Hematopoietic multipotent progenitor cell treated with erythropoietin and hydrocortisone succinate and interleukin-3 and kit ligand, for 6 days (in vitro differentiated cells): Measurements from ENCODE around the gene FKBP7.
"Not testable (repeated sequence)": the region's sequence is repeated elsewhere in the genome, so short reads cannot be mapped to it uniquely, and the experiment has no call there.

Experiments used
- DNase-seq: peaks from one replicate; pipeline ENCODE4 v3.0.0-alpha.2; 2015

FKBP7 gene

DNA sequence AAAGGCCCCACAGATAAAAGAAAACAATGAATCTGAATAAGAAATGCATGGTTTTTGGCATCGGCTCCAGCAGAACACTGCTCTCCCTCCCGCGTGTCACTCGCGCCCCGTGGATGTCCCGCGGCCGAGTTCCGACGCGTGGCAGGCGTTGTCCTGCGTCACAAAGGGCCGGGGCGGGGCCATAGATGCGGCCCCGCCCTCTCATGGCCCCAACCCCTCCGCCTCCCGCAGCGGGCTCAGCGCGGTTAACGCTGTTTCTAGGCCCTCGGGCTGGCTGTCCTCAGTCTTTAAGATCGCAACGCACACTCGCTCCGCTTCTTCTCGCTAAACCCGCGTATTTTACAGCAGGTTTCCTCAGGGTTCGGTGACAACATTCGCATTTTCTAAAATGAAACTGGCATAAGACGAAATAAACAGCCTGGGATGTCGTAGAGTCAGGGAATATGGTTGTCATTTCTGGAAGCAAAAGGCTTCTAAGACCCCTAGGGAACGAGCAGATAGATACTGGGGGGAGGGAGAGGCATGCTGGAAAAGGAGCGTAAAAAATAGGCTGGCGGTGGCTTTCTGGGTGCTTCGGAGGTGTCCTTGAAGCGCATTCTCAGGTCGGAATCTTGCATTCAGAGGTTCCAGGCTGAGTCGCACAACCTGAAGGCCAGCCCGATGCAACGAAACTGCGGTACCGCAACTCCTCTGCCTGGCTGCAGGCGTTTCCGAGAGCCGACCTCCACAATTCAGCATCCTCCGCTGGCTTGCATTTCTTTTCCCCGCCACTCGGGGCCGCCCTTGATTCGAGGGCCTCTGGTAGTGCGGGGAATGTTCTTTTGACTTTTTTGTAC is at the start of gene FKBP7:
Gene FKBP7 (minus strand): TSS at position 162 of the 836 bp plus-strand sequence. CDS start 101 bp downstream, at position 61.
- DNase-seq, result peak; percentile 92

- DNase-seq, result no peak
Observed at GRCh38 chr2:178527592-178527991, 49.2 kb upstream of the FKBP7 start.

- no peak for DNase-seq
Observed at GRCh38 chr2:178526256-178526655, 47.9 kb upstream of the FKBP7 start.

- not testable (repeated sequence) for DNase-seq
Observed at GRCh38 chr2:178525460-178525859, 47.1 kb upstream of the FKBP7 start.

DNA sequence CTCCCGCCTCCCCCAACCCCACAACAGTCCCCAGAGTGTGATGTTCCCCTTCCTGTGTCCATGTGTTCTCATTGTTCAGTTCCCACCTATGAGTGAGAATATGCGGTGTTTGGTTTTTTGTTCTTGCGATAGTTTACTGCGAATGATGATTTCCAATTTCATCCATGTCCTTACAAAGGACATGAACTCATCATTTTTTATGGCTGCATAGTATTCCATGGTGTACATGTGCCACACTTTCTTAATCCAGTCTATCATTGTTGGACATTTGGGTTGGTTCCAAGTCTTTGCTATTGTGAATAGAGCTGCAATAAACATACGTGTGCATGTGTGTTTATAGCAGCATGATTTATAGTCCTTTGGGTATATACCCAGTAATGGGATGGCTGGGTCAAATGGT is 46.6 kb upstream of the FKBP7 start:
- DNase-seq, result not testable (repeated sequence)

GRCh38 chr2:178523596-178524134 is 45.3 kb upstream of the FKBP7 start:
- DNase-seq, result peak; percentile 40

DNA sequence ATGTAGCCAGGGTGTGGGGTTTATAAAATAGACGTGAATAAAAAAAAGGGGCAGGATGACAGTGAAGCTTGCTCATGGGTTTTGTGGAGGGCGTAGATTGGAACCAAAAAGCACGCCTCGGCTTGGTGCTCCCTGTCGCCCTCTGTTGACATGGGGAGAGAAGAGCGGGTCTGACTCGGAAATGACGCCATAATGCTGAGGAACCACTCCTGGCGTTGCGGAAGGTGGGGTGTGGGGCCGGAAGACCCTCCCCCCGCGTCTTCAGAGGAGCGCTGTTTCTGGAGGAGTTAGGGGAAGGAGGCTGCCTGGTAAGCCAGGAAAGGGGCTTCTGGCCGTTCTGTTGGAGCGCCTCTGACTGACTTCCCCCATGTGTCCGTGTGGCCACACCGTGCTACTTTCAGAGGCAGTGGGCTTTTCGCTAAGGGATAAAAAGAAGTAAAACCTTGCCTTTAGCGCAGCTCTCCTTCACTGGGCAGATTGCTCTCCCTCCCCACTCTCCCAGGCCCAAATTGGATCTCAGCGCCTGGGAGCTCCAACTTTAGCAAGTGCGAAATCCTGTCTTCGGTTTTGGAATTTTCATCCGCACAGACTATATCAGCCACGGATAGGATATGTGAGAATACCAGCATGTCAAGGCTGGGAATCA is 44.7 kb upstream of the FKBP7 start:
- DNase-seq, result peak; percentile 95

- DNase-seq, result no peak
Observed at GRCh38 chr2:178521304-178522150, 43.1 kb upstream of the FKBP7 start.

GRCh38 chr2:178517496-178517895 is 39.1 kb upstream of the FKBP7 start:
- no peak for DNase-seq

DNA sequence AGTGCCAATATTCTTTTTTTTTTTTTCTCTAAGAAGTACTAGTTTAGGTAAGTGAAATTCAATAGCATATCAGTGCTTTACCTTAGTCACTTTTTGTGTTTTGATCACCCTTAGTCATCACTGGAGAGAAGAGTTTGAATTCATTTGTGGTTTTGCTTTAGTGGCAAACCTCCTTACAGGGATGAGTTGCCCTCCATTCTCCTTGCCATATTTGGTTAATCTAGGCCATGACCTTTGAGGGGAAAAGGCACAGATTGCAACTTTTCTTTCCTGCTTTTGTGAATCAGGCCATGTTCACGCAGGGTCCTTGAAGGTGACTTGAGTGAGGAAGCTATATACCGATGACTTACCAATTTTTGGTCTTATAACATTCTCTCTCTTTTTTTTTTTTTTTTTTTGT is 36.3 kb upstream of the FKBP7 start:
- no peak for DNase-seq

DNA sequence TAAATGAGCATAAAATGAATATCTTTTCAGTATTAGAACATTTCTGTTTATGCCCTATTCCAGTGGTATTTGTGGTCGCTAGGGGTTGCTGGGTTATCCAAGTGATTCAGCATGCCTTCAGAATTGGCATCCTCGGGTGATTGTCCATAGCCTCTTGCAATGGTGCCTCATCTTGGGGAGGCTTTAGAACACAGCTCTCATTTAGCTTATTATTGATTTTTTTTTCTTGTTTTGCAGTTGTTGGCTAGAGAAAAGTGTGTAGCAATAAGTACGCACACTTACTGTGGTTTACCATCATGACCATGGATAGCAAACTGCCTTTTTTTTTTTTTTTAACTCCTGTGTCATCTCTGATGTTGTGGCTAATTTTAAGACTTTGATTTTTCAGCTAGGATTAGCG is 35.5 kb upstream of the FKBP7 start:
- no peak for DNase-seq

DNA sequence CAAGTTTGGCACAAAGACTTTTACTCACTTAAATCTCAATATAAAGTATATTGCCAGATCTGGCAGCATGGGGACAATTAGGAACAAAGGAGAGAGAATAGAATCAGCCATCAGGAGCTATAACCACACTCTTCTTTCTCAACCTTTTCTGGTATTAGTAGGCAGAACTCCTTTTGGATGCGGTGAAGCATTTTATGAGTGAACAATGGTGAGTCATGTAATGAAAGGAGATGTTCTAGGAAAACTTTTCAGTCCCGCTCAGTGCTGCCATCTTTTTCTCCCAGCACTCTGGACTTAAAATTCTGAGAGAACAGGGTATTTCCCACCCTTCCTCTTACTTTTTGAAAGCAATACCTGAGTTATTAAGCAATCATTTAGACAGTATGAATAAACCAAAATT is 34.1 kb upstream of the FKBP7 start:
- no peak for DNase-seq

GRCh38 chr2:178510384-178510783 is 32.0 kb upstream of the FKBP7 start:
- no peak for DNase-seq

DNA sequence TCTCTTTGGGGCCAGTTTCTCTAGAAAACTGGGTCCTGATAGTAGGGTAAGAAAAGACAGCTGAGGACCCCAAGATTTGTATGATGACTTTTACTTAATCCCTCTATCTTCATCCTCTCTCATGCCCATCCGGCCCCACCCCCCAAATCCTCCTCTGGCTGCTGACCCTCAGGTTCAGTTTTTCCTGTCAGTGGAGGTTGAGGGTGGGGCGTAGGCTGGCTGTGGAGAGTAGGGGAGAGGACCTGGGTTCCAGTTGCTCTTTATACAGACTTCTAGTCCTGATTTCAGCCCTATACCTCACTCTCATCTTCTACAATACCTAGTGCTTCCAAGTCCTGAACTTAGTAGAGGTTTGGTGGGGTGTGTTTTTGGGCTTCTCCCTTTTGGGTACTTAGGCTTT is 30.2 kb upstream of the FKBP7 start:
- no peak for DNase-seq

DNA sequence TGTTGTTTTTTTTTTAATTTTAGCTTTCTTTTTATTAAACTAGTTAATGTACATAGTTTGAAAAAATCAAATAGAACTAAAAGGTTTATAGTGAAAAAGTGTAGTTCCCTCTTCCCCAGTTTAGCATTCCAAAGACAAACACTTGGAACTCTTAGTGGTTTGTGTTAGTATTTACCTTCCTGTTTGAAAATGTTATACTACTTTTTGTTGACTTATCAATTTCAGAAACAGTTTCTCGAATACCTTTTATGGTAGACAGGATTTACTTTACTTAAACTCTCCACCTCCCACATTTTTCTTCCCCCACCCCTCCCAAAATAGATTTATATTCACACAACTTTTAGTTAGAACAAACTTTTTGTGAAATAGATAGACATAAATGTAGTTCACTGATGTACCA is 28.5 kb upstream of the FKBP7 start:
- DNase-seq, result no peak

- DNase-seq, result no peak
Observed at GRCh38 chr2:178506524-178506923, 28.1 kb upstream of the FKBP7 start.

DNA sequence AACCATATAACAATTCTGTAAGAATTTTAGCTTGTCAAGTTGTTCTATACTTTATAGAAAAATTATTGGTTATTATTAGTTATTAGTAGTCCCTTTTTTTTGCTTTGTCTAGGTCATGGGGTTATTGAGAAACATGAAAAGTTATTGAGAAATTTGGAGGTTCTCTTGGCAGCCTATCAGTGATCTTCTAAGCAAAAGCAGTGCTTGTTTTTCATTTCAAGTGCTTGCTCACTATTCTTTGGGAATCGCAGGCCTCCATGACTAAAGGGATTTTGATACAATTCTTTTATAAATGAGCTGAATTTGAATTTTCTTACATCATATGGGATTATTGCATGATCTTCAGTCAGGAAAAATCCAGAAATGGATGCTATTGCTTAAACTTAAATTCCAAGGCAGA is 27.7 kb upstream of the FKBP7 start:
- no peak for DNase-seq

DNA sequence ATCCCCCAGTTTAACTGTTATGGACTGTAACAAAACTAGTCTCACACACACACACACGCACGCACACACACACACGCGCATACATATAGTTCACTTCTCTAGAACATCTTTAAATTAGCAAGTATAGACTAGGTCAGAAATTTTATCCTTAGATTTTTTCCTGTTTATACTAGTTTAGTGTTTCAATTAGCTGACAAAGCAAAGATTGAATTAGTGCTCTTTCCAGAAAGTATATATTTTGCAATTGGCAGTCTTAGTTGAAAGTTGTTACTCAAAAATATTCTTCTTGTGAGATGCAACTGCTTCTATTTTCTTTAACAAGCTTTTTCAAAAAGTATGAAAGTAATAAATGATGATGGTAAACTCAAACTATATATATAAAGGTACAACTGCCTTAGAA is 24.4 kb upstream of the FKBP7 start:
- DNase-seq, result no peak

DNA sequence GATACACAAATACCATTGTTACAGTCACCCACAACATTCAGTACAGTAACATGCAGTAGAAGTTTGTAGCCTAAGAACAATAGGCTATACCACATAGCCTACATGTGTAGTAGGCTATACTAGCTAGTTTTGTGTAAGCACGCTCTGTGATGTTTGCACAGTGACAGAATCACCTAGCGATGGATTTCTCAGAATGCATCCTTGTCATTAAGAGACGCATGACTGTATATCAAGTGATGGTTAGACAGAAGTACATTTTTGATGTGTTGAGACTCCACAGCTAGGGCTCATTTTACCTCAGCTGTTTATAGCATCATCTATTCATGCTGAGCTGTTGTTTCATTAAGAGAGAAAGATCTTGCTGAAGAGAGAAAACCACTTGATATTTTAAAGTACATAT is 21.2 kb upstream of the FKBP7 start:
- no peak for DNase-seq

DNA sequence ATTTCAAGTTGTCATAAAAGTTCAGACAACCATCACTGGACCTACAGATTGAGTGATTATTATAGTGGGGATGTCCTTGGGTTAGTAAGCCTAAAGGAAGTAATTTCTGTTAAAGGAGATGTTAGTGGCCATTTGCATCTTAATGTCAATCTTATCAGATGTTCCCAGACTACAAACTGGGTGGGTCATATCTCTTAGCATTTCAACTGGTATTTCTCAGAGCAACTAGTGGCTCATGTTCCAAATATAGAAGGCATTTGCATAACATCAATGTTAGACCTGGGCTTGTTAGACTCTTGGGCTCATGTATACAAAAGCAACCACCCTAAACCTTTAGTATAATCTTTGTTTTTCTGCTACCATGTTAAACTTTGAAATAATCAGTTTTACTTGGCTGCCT is 19.7 kb upstream of the FKBP7 start:
- DNase-seq, result peak; percentile 76

DNA sequence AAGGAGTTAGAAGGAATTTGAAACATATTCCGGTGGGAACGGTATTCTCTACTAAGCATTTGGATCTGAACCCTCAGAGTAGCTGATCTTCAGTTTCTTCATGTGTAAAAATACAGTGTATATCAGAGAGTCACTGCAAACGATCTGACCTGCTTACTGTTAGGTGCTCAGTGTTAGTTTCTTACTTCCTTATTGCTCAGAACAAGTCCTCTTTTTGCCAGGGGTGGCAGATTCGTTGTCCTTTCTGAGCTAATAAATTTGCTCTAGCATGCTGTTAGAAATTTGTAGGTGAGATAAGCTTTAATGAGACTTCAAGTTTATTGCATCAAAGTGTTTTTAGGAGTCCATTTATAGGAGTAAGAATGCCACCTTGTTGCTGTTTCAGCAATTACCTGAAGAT is 17.6 kb upstream of the FKBP7 start:
- no peak for DNase-seq

GRCh38 chr2:178491612-178492011 is 13.2 kb upstream of the FKBP7 start:
- no peak for DNase-seq

DNA sequence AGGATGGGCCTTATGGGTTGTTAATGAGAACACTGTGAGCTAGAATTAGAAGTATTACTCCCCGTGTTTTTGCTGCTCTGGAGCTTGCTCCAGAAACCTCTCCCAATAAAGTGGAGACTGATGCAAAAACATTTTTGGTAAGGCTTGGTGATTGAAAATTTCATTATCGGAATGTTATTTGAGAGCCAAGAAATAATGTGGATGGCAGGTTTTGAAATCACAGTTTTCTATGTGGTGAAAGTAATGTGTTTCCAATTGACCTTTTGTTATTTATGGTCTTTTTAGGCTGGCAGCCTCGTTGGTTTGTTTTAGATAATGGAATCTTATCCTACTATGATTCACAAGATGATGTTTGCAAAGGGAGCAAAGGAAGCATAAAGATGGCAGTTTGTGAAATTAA is 7.0 kb upstream of the FKBP7 start:
- no peak for DNase-seq
